ENCODE data around the gene ALX3.

Gene ALX3

GRCh38 chr1:110097507-110098221, 27.2 kb upstream of the ALX3 start:
- Mint-ChIP-seq H3K36me3 (no peaks in the 10 kb centered on the region), H3K4me3 (no peak overlapping the region), H3K27me3 (peaks cover 5% of the 10 kb centered on the region), H3K27ac (no peak overlapping the region), H3K4me1 (no peaks in the 10 kb centered on the region), H3K9me3 (no peaks in the 10 kb centered on the region)

DNA sequence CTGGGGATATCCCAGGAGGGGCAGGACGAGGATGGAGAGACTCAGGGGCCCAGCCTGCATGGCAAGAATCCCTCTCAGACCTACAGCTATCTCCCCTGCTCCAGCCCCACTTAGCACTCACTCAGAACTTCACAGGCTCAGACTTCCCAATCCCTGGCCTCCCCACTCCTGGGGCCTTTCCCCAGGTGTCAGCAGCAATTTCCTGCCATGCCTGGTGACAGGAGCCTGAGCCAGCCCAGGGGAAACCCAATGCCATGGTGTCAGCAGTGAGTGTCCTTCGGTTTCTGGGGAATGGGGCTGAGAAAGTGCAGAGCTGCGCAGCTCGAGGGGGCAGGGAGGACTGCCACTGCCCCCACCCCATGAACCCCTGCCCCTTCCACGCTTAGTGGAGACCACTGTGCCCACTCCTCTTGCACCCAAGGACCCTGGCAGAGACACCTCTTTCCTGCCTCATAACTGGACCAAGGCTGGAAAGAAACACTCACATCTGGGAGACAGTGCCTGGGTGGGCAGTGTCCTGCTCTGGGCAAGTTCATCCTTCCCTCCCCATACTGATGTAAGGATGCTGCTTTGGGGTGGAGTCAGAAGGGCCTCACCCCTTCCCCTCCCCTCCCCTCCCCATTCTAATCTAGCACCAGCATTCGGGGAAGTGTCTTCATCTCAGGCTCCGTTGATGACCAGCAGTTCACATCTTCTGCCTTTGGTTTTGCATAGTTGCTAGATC, 24.6 kb upstream of the ALX3 start:
- Mint-ChIP-seq H3K36me3 (no peaks in the 10 kb centered on the region), H3K27ac (no peak overlapping the region), H3K4me3 (no peak overlapping the region), H3K9me3 (no peaks in the 10 kb centered on the region), H3K4me1 (no peaks in the 10 kb centered on the region), H3K27me3 (peaks cover 5% of the 10 kb centered on the region)

- Mint-ChIP-seq H3K4me3 (no peak overlapping the region), H3K36me3 (no peaks in the 10 kb centered on the region), H3K27me3 (peaks cover 4% of the 10 kb centered on the region), H3K4me1 (peaks cover under 1% of the 10 kb centered on the region), H3K9me3 (no peaks in the 10 kb centered on the region), H3K27ac (no peak overlapping the region)
These were observed 22.5 kb upstream of the ALX3 start for GRCh38 chr1:110092991-110093390.

- peaks cover 6% of the 10 kb centered on the region for H3K27me3 Mint-ChIP-seq
- peaks cover 3% of the 10 kb centered on the region for H3K4me1 Mint-ChIP-seq
- no peak overlapping the region for H3K4me3 Mint-ChIP-seq
- no peaks in the 10 kb centered on the region for H3K36me3 Mint-ChIP-seq
- no peaks in the 10 kb centered on the region for H3K9me3 Mint-ChIP-seq
- no peak overlapping the region for H3K27ac Mint-ChIP-seq
These were observed 21.3 kb upstream of the ALX3 start for GRCh38 chr1:110091791-110092190.

DNA sequence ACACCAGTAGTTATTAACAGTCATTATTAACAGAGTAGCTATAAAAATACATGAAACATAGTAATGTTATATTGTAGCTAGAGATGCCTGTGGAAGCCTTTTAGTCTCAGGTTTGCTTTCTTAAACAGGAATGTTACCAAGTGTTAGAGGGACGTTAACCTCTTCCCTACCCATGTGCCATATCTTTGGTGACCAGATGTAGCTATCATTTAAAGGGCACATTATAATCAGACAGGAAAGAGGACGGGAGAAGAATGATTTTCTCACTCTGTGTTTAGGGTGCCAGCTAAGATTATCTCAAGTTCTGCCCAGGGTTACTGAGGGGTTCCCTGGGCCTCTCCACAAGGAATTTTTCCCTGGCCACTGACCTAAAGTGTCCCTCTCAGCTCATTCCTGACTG, 20.9 kb upstream of the ALX3 start:
- H3K9me3 Mint-ChIP-seq = no peaks in the 10 kb centered on the region
- no peak overlapping the region for H3K4me3 Mint-ChIP-seq
- peaks cover 3% of the 10 kb centered on the region for H3K4me1 Mint-ChIP-seq
- no peaks in the 10 kb centered on the region for H3K36me3 Mint-ChIP-seq
- H3K27me3 Mint-ChIP-seq = peaks cover 9% of the 10 kb centered on the region
- no peak overlapping the region for H3K27ac Mint-ChIP-seq

GRCh38 chr1:110089561-110090275, 19.2 kb upstream of the ALX3 start:
- H3K36me3 Mint-ChIP-seq = no peaks in the 10 kb centered on the region
- H3K27ac Mint-ChIP-seq = no peak overlapping the region
- no peak overlapping the region for H3K4me3 Mint-ChIP-seq
- peaks cover 21% of the 10 kb centered on the region for H3K27me3 Mint-ChIP-seq
- H3K4me1 Mint-ChIP-seq = peaks cover 3% of the 10 kb centered on the region
- H3K9me3 Mint-ChIP-seq = no peaks in the 10 kb centered on the region

DNA sequence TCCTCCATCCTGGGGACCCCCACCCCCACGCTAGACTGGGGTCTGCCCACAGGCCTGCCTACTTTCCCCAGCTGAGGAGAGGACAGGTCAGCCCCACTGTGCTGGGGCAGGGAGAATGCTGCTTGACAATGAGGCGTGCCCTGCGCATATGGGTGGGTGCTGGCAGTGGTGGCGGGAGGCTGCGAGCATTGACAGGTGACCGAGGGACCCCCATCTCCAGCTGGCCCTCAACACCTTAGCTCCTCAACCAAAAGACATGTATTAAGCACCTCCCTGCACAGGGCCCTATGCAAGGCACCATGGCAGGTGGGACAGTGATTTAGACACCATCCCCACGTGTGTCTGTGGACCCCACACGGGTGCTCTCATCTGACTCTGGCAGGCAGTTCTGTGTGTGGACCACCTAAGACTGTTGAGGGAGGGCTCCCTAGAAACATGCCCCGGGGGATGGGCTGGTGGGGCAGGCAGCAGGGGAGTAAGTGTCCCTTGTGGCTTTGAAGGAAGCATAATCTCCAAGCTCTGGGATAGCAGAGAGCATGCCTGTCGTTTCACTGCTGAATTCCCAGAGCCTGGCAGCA, 18.4 kb upstream of the ALX3 start:
- H3K9me3 Mint-ChIP-seq = no peaks in the 10 kb centered on the region
- H3K4me3 Mint-ChIP-seq = no peak overlapping the region
- H3K36me3 Mint-ChIP-seq = no peaks in the 10 kb centered on the region
- peaks cover 22% of the 10 kb centered on the region for H3K27me3 Mint-ChIP-seq
- peaks cover 3% of the 10 kb centered on the region for H3K4me1 Mint-ChIP-seq
- H3K27ac Mint-ChIP-seq = no peak overlapping the region

DNA sequence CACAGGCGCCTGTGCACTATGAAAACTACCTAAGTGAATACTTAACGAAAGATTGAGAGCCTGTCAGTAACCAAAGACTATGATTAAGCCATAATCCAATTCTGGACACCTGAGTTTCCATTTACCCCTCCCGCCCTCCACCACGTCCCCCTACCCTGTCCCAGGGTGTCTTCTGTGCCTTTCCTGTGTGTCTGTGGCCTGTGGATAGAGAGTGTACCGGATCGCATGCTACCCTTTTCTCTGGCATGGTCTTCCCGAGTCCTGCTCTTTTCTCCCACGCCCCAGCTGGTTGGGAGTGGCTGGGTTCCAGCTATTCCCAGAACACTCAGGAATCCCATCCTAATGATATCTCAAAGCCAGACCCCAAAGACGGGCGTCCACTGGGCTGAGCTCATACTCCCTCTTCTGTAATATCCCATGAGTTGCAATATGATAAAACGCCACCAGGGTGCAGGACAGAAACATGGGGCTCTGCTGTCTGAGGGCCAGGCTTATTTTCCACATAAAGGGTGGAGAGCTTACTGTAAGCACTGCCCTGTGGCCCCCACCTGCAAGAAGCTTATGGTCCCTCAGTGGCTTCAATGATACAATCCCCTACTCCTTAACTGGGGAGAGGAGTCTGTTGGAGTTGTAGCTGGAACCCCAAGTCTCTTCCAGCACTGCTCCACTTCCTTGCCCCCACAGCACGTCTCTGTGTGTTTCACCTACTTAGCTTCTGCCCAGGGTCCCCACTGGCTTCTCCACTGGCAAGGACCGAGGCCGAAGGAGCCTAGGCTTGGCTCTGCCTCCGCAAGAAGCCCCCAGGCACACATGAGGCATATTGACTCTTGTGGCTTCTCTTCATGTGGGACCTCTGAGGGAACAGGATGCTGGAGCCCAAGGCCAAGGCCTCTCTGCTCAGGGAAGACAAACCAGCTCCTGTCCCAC, 17.6 kb upstream of the ALX3 start:
- H3K4me1 Mint-ChIP-seq = peaks cover 10% of the 10 kb centered on the region
- no peaks in the 10 kb centered on the region for H3K9me3 Mint-ChIP-seq
- H3K4me3 Mint-ChIP-seq = no peak overlapping the region
- no peaks in the 10 kb centered on the region for H3K36me3 Mint-ChIP-seq
- peak overlapping the region; percentile 43 for H3K27ac Mint-ChIP-seq
- peaks cover 27% of the 10 kb centered on the region for H3K27me3 Mint-ChIP-seq

DNA sequence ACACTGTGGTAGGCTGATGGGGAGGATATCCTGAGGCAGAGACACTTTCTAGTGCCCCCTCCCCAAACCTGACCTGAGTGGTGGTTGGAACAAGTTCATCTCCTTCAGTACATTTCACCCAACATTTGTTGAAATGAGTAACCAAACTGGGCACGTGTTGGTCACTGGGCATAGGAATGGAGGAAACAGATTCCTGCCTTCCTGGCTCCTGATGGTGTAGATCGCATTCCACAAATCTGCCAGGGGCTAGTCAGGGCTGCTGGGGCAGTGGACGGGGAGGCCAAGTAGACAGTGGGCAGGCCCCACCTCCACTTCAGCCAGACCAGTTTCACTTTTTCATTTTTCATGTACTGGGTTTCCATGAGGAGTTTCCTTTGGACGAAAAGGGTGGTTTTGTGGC, 16.5 kb upstream of the ALX3 start:
- no peaks in the 10 kb centered on the region for H3K36me3 Mint-ChIP-seq
- H3K9me3 Mint-ChIP-seq = no peaks in the 10 kb centered on the region
- peaks cover 37% of the 10 kb centered on the region for H3K27me3 Mint-ChIP-seq
- H3K4me3 Mint-ChIP-seq = no peak overlapping the region
- peaks cover 10% of the 10 kb centered on the region for H3K4me1 Mint-ChIP-seq
- H3K27ac Mint-ChIP-seq = no peak overlapping the region

DNA sequence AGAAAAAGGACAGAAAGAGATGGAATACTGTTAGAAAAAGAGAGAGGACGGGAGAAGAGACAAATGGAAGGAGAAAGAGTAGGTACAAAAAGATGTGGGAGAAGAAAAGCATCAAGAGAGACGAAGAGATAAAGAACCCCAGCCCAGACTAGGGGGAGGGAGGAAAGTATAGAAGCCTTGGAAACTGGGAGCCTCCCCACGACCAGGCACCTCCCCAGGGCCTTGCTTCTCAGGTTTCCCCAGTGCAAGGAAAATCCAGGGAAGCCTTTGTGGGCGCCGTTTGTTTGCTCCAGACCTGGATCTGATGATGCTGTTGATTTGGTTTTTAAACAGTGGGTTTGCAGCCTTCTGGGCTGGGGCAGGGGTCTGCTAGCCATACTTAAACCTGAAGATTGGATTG, 15.2 kb upstream of the ALX3 start:
- Mint-ChIP-seq H3K27me3 (peaks cover 42% of the 10 kb centered on the region), H3K4me3 (no peak overlapping the region), H3K4me1 (peaks cover 10% of the 10 kb centered on the region), H3K9me3 (no peaks in the 10 kb centered on the region), H3K36me3 (no peaks in the 10 kb centered on the region), H3K27ac (no peak overlapping the region)

DNA sequence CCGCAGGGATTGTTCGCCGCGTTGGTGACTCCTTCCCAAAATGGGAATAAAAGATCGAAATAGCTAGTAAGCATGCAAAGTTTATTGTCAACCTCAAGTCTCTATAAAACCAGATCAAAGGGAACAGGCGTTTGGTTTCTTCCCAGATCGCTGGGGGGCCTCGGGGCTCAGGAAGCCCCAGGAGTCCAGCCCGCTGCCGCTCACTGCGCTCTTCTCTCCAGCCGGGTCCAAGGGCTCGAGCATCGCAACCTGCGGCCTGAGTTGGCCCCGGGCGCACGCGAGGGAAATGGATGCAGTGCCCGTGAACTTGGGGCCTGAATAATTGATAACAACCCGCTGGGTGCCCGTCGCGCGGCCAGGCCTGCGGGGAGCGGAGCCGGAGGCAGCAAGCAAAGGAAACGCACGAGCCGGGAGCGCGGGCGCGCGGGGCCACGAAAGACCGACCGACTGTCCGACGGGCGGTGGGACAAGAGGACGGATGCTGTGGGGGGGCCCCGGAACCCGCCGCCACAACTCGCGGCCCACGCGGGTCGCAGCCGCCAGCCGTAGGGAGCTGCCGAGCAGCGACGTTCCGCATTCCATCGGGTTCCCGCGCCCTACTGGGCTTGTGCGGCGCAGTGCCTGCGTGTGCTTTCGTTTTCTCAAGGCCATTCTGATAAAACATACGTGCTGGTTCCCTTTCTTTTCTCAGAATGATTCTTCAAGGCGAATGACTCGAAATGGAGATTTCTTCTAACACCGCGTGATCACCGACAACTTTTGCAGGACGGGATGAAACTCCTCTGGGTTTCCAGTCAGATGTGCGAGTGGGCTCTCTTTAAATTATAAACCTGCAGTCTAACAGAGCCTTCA, 14.0 kb upstream of the ALX3 start:
- H3K27ac Mint-ChIP-seq = peak overlapping the region; percentile 31
- peak overlapping the region; percentile 84 for H3K4me3 Mint-ChIP-seq
- H3K36me3 Mint-ChIP-seq = no peaks in the 10 kb centered on the region
- H3K4me1 Mint-ChIP-seq = peaks cover 10% of the 10 kb centered on the region
- H3K27me3 Mint-ChIP-seq = peaks cover 42% of the 10 kb centered on the region
- H3K9me3 Mint-ChIP-seq = no peaks in the 10 kb centered on the region

DNA sequence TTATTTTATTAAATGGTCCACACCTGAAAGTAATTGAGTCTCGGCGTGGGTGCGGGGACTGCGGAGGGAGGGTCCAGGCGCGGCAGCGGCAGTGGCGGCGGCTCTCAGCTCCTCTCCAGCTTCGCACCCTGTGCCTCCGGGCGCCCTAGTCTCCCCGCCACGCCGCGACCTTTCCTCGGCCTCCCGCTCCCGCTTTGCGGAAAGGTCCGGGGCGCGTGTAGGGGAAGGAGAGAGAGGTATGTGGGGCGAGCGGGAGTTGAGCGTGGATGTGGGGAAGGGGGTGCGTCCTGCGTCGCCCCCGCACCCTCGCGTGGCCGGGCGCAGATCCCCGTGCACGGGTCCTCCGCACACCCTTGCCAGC, 13.4 kb upstream of the ALX3 start:
- Mint-ChIP-seq H3K4me1 (peaks cover 10% of the 10 kb centered on the region), H3K36me3 (no peaks in the 10 kb centered on the region), H3K4me3 (peak overlapping the region; percentile 84), H3K9me3 (no peaks in the 10 kb centered on the region), H3K27ac (no peak overlapping the region), H3K27me3 (peaks cover 45% of the 10 kb centered on the region)

DNA sequence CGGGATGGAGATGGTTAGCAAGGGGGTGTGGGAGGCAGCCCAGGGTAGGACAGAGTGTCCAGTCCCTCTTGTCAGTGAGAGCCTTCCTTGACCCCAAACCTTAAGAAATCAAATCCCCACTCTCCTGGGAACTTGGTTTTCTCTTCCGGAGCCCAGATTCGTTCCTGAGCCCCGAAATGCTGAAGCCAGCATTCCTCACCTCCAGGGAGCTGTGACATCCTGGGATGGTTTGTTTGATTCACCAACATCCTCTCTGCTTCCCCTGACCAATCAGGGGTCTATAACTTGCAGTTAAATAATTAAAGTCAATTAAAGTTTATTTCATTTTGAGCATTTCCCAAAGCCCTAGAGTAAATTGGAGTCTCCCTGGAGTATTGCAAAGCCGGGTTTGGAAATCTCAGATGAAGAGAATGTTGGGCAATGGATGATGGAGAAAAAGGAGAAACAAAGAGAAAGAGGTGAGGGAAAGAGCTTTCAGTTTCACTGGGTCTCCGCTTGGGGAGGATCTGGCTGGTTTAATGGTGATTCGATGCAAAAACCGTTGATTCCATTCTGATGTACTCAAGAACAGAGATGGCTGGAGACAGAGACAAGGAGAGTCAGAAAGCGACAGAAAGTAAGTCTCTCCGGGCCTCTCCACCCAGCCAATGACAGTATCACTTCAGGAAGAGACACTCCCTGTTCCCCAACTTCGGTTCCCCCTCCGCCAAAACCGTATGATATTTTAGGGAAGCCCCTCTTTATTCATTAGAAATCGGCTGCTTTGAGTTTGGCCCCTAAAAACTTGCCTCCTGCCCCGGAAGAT, 12.8 kb upstream of the ALX3 start:
- Mint-ChIP-seq H3K4me3 (peak overlapping the region; percentile 84), H3K27ac (peak overlapping the region; percentile 76), H3K9me3 (no peaks in the 10 kb centered on the region), H3K36me3 (no peaks in the 10 kb centered on the region), H3K4me1 (peaks cover 10% of the 10 kb centered on the region), H3K27me3 (peaks cover 46% of the 10 kb centered on the region)

DNA sequence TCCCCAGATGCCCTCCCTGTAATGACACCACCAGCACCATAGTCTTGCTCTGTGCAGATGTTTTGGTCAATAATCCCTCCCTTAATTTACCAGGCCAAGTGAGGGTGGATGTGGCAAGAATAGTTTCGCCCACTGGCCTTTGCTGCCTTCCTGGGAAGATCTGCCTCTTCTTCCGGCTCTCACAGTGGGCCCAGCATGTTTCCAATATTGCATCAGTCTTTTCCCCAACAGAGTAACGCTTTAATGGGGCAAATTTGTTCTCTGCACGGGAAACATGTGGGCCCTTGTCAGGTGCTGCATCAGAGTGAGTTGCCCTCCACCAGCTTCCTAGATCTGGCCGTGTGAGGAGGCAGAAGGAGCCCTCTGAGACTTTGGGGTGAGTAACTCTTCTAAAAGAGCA, 12.0 kb upstream of the ALX3 start:
- peaks cover 7% of the 10 kb centered on the region for H3K4me1 Mint-ChIP-seq
- no peak overlapping the region for H3K27ac Mint-ChIP-seq
- H3K27me3 Mint-ChIP-seq = peaks cover 43% of the 10 kb centered on the region
- H3K4me3 Mint-ChIP-seq = no peak overlapping the region
- H3K9me3 Mint-ChIP-seq = no peaks in the 10 kb centered on the region
- H3K36me3 Mint-ChIP-seq = no peaks in the 10 kb centered on the region
